Esophagus muscularis mucosa (tissue), 4 donors: ENCODE results near the gene RBMXL3. TPM values are rescaled to one million over a fixed set of nuclear protein-coding genes. Genes with fewer than 3 reads are reported as not detected.
"Not testable (repeated sequence)": the region's sequence is repeated elsewhere in the genome, so short reads cannot be mapped to it uniquely, and the experiment has no call there.

ENCODE experiments used
- DNase-seq: peaks from one replicate; pipeline ENCODE4 v3.0.0-alpha.2; 2017; ENCODE audit errors: extremely low spot score
- H3K27ac ChIP-seq, 4 donors: fragments of 200-600 bp; sonication (generic); replicated peaks in 1 of 4; 1 replicate in 3 of 4; 2 replicates in 1 of 4; pipeline ENCODE4 v1.5.1; 2016 to 2019; ENCODE audit warnings: mild to moderate bottlenecking in 1 of 4
- H3K27me3 ChIP-seq, 4 donors: fragments of 200-600 bp; sonication (generic); one replicate each; pipeline versions ENCODE4 v1.5.1 to v1.6.0; 2016 to 2019
- H3K36me3 ChIP-seq, 4 donors: fragments of 200-600 bp; sonication (generic); one replicate each; pipeline ENCODE4 v1.5.1; 2016 to 2019
- H3K4me1 ChIP-seq, 4 donors: fragments of 200-600 bp; sonication (generic); one replicate each; pipeline ENCODE4 v1.5.1; 2016 to 2019
- H3K4me3 ChIP-seq, 4 donors: fragments of 200-600 bp; sonication (generic); 1 replicate in 2 of 4; 2 replicates in 2 of 4; pipeline ENCODE4 v1.5.1; 2016 to 2019; ENCODE audit warnings: mild to moderate bottlenecking in 4 of 4, moderate library complexity in 1 of 4
- H3K9me3 ChIP-seq, 4 donors: fragments of 200-600 bp; sonication (generic); 1 replicate in 3 of 4; 2 replicates in 1 of 4; pipeline ENCODE4 v1.5.1; 2016 to 2019
- CTCF ChIP-seq, 3 experiments: fragments of 200-600 bp in 2 of 3; fragments of 450-650 bp in 1 of 3; sonication (generic) in 2 of 3; IDR thresholded peaks; one replicate each; pipeline ENCODE4 v1.5.1; 2017 to 2019; ENCODE audit warnings: antibody characterized with exemption in 3 of 3, mild to moderate bottlenecking in 2 of 3, moderate library complexity in 1 of 3
- EP300 ChIP-seq: sonication (generic); formaldehyde crosslinking; IDR thresholded peaks from one replicate; pipeline ENCODE4 v1.6.1; 2017; ENCODE audit warnings: antibody characterized with exemption
- POLR2A ChIP-seq: fragments of 450-650 bp; IDR thresholded peaks from one replicate; pipeline ENCODE4 v1.6.1; 2017; ENCODE audit warnings: antibody characterized with exemption, moderate library complexity, mild to moderate bottlenecking, low read depth
- POLR2AphosphoS5 ChIP-seq, 2 donors: sonication (generic); formaldehyde crosslinking; IDR thresholded peaks; one replicate each; pipeline ENCODE4 v1.6.1; 2017; ENCODE audit warnings: antibody characterized with exemption in 2 of 2
- WGBS: methylation state at CpG from one replicate; pipeline ENCODE4 v1.1.5; 2018; 5-methylcytosine and 5-hydroxymethylcytosine counted together
- intact Hi-C: fragments of 100-400 bp; cut with DNase I; formaldehyde crosslinking; loops from one replicate; pipeline ENCODE4 v1.15.1; 2023
- total RNA-seq, 4 donors: library from RNA; depleted of rRNA; stranded (reverse); fragments of >200 nt; gene quantifications; one replicate each; pipeline versions ENCODE4 v1.1.0 to v1.2.1, GENCODE V29; 2016

Gene RBMXL3
- total RNA-seq, 4 donors from 2014 or later = not detected

DNA sequence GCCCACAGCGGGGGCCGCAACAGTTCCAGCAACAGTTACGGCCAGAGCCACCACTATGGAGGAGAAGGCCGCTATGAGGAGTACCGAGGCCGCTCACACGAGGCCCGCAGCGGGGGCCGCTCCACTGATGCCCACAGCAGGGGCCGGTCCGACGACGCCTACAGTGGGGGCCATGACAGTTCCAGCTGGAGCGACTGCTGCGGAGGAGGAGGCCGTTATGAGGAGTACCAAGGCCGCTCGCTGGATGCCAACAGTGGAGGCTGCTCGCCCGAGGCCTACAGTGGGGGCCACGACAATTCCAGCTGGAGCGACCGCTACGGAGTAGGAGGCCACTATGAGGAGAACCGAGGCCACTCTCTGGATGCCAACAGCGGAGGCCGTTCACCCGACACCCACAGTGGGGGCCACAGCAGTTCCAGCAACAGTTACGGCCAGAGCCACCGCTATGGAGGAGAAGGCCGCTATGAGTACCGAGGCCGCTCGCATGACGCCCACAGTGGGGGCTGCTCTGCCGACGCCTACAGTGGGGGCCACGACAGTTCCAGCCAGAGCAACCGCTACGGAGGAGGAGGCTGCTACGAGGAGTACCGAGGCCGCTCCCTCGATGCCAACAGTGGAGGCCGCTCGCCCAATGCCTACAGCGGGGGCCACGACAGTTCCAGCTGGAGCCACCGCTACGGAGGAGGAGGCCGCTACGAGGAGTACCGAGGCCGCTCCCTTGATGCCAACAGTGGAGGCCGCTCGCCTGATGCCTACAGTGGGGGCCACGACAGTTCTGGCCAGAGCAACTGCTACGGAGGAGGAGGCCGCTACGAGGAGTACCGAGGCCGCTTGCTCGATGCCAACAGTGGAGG is 1.7 kb downstream of the RBMXL3 start:
- H3K36me3 ChIP-seq = no peaks in the 10 kb centered on the region
- peaks cover 0 to 8% (median 0%) of the 10 kb centered on the region in 4 donors for H3K9me3 ChIP-seq
- no peak overlapping the region for H3K4me3 ChIP-seq
- DNase-seq = no peak
- 89% methylated on average over 37 of the region's 64 CpGs for WGBS
- H3K27me3 ChIP-seq = no peaks in the 10 kb centered on the region
- intact Hi-C loops = no loop called here
- no peak for TF ChIP-seq POLR2A
- no peak for TF ChIP-seq CTCF (IDR thresholded peaks at IDR 0.05)
- TF ChIP-seq EP300 = no peak
- TF ChIP-seq POLR2AphosphoS5 (IDR thresholded peaks at IDR 0.05) = no peak
- H3K4me1 ChIP-seq = no peaks in the 10 kb centered on the region
- H3K27ac ChIP-seq = no peak overlapping the region

GRCh38 chrX:115191490-115192243 is 2.5 kb downstream of the RBMXL3 start:
- DNase-seq = no peak
- Histone ChIP-seq H3K27ac (no peak overlapping the region), H3K9me3 (peaks cover 0 to 8% (median 0%) of the 10 kb centered on the region in 4 donors), H3K36me3 (no peaks in the 10 kb centered on the region), H3K4me1 (no peaks in the 10 kb centered on the region), H3K27me3 (no peaks in the 10 kb centered on the region), H3K4me3 (no peak overlapping the region)
- TF ChIP-seq POLR2A (no peak), POLR2AphosphoS5 (IDR thresholded peaks at IDR 0.05) (no peak), CTCF (IDR thresholded peaks at IDR 0.05) (no peak), EP300 (no peak)
- 88% methylated on average over 43 of the region's 64 CpGs for whole genome bisulfite sequencing
- intact Hi-C loops = no loop called here

DNA sequence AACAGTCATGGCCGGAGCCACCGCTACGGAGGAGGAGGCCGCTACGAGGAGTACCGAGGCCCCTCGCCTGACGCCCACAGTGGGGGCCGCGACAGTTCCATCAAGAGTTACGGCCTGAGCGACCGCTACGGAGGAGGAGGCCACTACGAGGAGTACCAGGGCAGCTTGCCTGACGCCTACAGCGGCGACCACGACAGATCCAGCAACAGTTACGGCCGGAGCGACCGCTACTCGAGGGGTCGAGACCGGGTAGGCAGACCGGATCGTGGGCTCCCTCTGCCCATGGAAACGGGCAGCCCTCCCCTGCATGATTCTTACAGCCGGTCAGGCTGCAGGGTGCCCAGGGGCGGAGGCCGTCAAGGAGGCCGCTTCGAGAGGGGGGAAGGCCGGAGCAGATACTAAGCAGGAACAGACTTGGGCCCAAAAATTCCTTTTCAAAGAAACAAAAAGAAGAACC is 3.1 kb downstream of the RBMXL3 start:
- Histone ChIP-seq H3K4me3 (no peak overlapping the region), H3K27ac (no peak overlapping the region), H3K27me3 (no peaks in the 10 kb centered on the region), H3K9me3 (peaks cover 0 to 8% (median 0%) of the 10 kb centered on the region in 4 donors), H3K4me1 (no peaks in the 10 kb centered on the region), H3K36me3 (no peaks in the 10 kb centered on the region)
- WGBS = 92% methylated on average over 35 of the region's 35 CpGs
- no peak for DNase-seq
- no peak for TF ChIP-seq POLR2A
- no peak for TF ChIP-seq CTCF (IDR thresholded peaks at IDR 0.05)
- no peak for TF ChIP-seq EP300
- no peak for TF ChIP-seq POLR2AphosphoS5 (IDR thresholded peaks at IDR 0.05)
- intact Hi-C loops = no loop called here

GRCh38 chrX:115204040-115204439 is 14.8 kb downstream of the RBMXL3 start:
- intact Hi-C loops = no loop called here
- no peak for DNase-seq
- Histone ChIP-seq H3K36me3 (no peaks in the 10 kb centered on the region), H3K27me3 (peaks cover 0 to 4% (median 0%) of the 10 kb centered on the region in 4 donors), H3K27ac (no peak overlapping the region), H3K9me3 (peaks cover 0 to 8% (median 0%) of the 10 kb centered on the region in 4 donors), H3K4me3 (no peak overlapping the region), H3K4me1 (no peaks in the 10 kb centered on the region)
- no peak for TF ChIP-seq EP300
- no peak for TF ChIP-seq POLR2A
- TF ChIP-seq CTCF (IDR thresholded peaks at IDR 0.05) = no peak
- WGBS = 79% methylated on average over 1 of the region's 1 CpG

- intact Hi-C loops, H3K4me3 ChIP-seq, H3K27ac ChIP-seq, H3K36me3 ChIP-seq, H3K27me3 ChIP-seq, H3K9me3 ChIP-seq, H3K4me1 ChIP-seq, DNase-seq: not testable (repeated sequence)
Observed at GRCh38 chrX:115209547-115209946, 20.3 kb downstream of the RBMXL3 start.
